Osteoblast (primary cell): ENCODE data around the gene F10. TPM values are rescaled to one million over a fixed set of nuclear protein-coding genes. Genes with fewer than 3 reads are reported as not detected.

Source experiments
- DNase-seq: peaks from one replicate; pipeline ENCODE4 v3.0.0; 2011; ENCODE audit warnings: low spot score, mixed read lengths; ENCODE audit not compliant: insufficient read length; ENCODE audit errors: missing footprints
- H2AFZ ChIP-seq: 2 replicates; pipeline ENCODE4 v1.6.0; 2011; ENCODE audit warnings: mild to moderate bottlenecking, low read length
- H3K27ac ChIP-seq: 2 replicates; pipeline ENCODE4 v1.5.1; 2011; ENCODE audit warnings: mild to moderate bottlenecking, low read depth, low read length, moderate library complexity
- H3K27me3 ChIP-seq: 2 replicates; pipeline ENCODE4 v1.6.0; 2012; ENCODE audit warnings: mild to moderate bottlenecking, control low read depth, inconsistent platforms, low read length, moderate library complexity; ENCODE audit not compliant: insufficient read depth
- H3K36me3 ChIP-seq: 2 replicates; pipeline ENCODE4 v1.5.1; 2011; ENCODE audit warnings: mild to moderate bottlenecking, low read length, control low read depth, moderate library complexity; ENCODE audit not compliant: insufficient read depth
- H3K4me1 ChIP-seq: 2 replicates; pipeline ENCODE4 v1.5.1; 2011; ENCODE audit warnings: mild to moderate bottlenecking, low read length, control low read depth, moderate library complexity; ENCODE audit not compliant: insufficient read depth
- H3K4me2 ChIP-seq: 2 replicates; pipeline ENCODE4 v1.6.0; 2011; ENCODE audit warnings: mild to moderate bottlenecking, low read length; ENCODE audit not compliant: insufficient read depth
- H3K4me3 ChIP-seq: fragments of 200-600 bp; sonication (generic); 3 replicates; pipeline ENCODE4 v1.5.1; 2012; ENCODE audit warnings: mild to moderate bottlenecking, low read length, inconsistent platforms; ENCODE audit not compliant: insufficient read depth
- H3K79me2 ChIP-seq: 2 replicates; pipeline ENCODE4 v1.6.0; 2012; ENCODE audit warnings: mild to moderate bottlenecking, low read length, control low read depth, inconsistent platforms; ENCODE audit not compliant: insufficient read depth
- H3K9me3 ChIP-seq: 2 replicates; pipeline ENCODE4 v1.5.1; 2011; ENCODE audit warnings: low read depth, low read length, control low read depth
- H4K20me1 ChIP-seq: 2 replicates; pipeline ENCODE4 v1.6.0; 2012; ENCODE audit warnings: mild to moderate bottlenecking, low read length, control low read depth; ENCODE audit not compliant: insufficient read depth
- total RNA-seq: library from RNA; depleted of rRNA; stranded (reverse); fragments of >200 nt; gene quantifications from 2 replicates; pipeline ENCODE4 v1.2.3, GENCODE V29; 2012
- TF ChIP-seq, protein P1 (sequence below): IDR thresholded peaks from 2 replicates; pipeline ENCODE4 v1.5.1; 2011; ENCODE audit warnings: mild to moderate bottlenecking, low read depth, low read length, moderate library complexity; ENCODE audit errors: extremely low read depth

F10 gene
- total RNA-seq, 1 donor: not detected

- Histone ChIP-seq H3K79me2 (no peaks in the 10 kb centered on the region), H3K36me3 (no peaks in the 10 kb centered on the region), H3K27ac (no peak overlapping the region), H2AFZ (no peak overlapping the region), H3K4me1 (no peaks in the 10 kb centered on the region), H3K4me3 (no peak overlapping the region), H4K20me1 (no peaks in the 10 kb centered on the region), H3K27me3 (peaks cover 2% of the 10 kb centered on the region), H3K4me2 (no peak overlapping the region), H3K9me3 (no peaks in the 10 kb centered on the region)
- TF ChIP-seq, protein P1, sequence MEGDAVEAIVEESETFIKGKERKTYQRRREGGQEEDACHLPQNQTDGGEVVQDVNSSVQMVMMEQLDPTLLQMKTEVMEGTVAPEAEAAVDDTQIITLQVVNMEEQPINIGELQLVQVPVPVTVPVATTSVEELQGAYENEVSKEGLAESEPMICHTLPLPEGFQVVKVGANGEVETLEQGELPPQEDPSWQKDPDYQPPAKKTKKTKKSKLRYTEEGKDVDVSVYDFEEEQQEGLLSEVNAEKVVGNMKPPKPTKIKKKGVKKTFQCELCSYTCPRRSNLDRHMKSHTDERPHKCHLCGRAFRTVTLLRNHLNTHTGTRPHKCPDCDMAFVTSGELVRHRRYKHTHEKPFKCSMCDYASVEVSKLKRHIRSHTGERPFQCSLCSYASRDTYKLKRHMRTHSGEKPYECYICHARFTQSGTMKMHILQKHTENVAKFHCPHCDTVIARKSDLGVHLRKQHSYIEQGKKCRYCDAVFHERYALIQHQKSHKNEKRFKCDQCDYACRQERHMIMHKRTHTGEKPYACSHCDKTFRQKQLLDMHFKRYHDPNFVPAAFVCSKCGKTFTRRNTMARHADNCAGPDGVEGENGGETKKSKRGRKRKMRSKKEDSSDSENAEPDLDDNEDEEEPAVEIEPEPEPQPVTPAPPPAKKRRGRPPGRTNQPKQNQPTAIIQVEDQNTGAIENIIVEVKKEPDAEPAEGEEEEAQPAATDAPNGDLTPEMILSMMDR: no peak
- DNase-seq: no peak
Measured at GRCh38 chr13:113092776-113093579, 29.6 kb upstream of the F10 start.

- Histone ChIP-seq H3K36me3 (no peaks in the 10 kb centered on the region), H3K4me1 (no peaks in the 10 kb centered on the region), H3K9me3 (no peaks in the 10 kb centered on the region), H3K27ac (no peak overlapping the region), H2AFZ (no peak overlapping the region), H3K4me3 (no peak overlapping the region), H3K27me3 (peaks cover 9% of the 10 kb centered on the region), H3K4me2 (no peak overlapping the region), H4K20me1 (no peaks in the 10 kb centered on the region), H3K79me2 (no peaks in the 10 kb centered on the region)
- TF ChIP-seq, protein P1: no peak
- DNase-seq: no peak
Measured at GRCh38 chr13:113093580-113094409, 28.8 kb upstream of the F10 start.

- no peak overlapping the region for H3K4me3 ChIP-seq
- H3K79me2 ChIP-seq: no peaks in the 10 kb centered on the region
- H2AFZ ChIP-seq: no peak overlapping the region
- H3K4me1 ChIP-seq: no peaks in the 10 kb centered on the region
- peaks cover 12% of the 10 kb centered on the region for H3K27me3 ChIP-seq
- no peaks in the 10 kb centered on the region for H4K20me1 ChIP-seq
- no peaks in the 10 kb centered on the region for H3K9me3 ChIP-seq
- DNase-seq: no peak
- H3K36me3 ChIP-seq: no peaks in the 10 kb centered on the region
- TF ChIP-seq, protein P1: no peak
- H3K27ac ChIP-seq: no peak overlapping the region
- no peak overlapping the region for H3K4me2 ChIP-seq
Measured at GRCh38 chr13:113094410-113094800, 28.2 kb upstream of the F10 start.
